OCI-LY3 (cell line): Measurements from ENCODE around the gene HCK.

Experiments
- H2AFZ ChIP-seq: fragments of 200-600, 300-600 bp; shearing (Covaris generic); 2 replicates; pipeline ENCODE4 v1.6.0; 2014; ENCODE audit warnings: antibody characterized with exemption, low read depth, low read length
- H3K27ac ChIP-seq: fragments of 200-600, 300-600 bp; sonication (generic); 2 replicates; pipeline ENCODE4 v1.5.1; 2014; ENCODE audit warnings: mild to moderate bottlenecking, low read length, moderate library complexity, mixed read lengths
- H3K27me3 ChIP-seq: fragments of 200-600, 300-600 bp; sonication (generic); 2 replicates; pipeline ENCODE4 v1.6.1; 2014; ENCODE audit warnings: low read depth, low read length, mixed read lengths
- H3K36me3 ChIP-seq: fragments of 200-600, 300-600 bp; sonication (generic); replicated peaks from 2 replicates; pipeline ENCODE3; 2014; ENCODE audit warnings: low read depth, low read length, mixed read lengths
- H3K4me1 ChIP-seq: fragments of 300-600, 200-600 bp; sonication (generic); 2 replicates; pipeline ENCODE4 v1.6.1; 2014; ENCODE audit warnings: low read length, mixed read lengths
- H3K4me2 ChIP-seq: fragments of 200-600, 300-600 bp; sonication (generic); 2 replicates; pipeline ENCODE4 v1.6.1; 2014; ENCODE audit warnings: low read length, mixed read lengths
- H3K4me3 ChIP-seq: fragments of 300-600, 200-600 bp; sonication (generic); 2 replicates; pipeline ENCODE4 v1.5.1; 2014; ENCODE audit warnings: antibody characterized with exemption, mild to moderate bottlenecking, low read length, moderate library complexity
- H3K79me2 ChIP-seq: fragments of 300-600, 200-600 bp; shearing (Covaris generic); 2 replicates; pipeline ENCODE4 v1.6.1; 2014; ENCODE audit warnings: mild to moderate bottlenecking, low read length, mixed read lengths
- H3K9ac ChIP-seq: fragments of 300-600, 200-600 bp; shearing (Covaris generic); 2 replicates; pipeline ENCODE4 v1.6.0; 2014; ENCODE audit warnings: mild to moderate bottlenecking, low read length, moderate library complexity
- H3K9me3 ChIP-seq: fragments of 200-600, 300-600 bp; shearing (Covaris generic); 2 replicates; pipeline ENCODE4 v1.6.1; 2014; ENCODE audit warnings: low read length, mixed read lengths; ENCODE audit not compliant: insufficient read depth
- H4K20me1 ChIP-seq: fragments of 200-600, 300-600 bp; sonication (generic); 2 replicates; pipeline ENCODE4 v1.6.1; 2016; ENCODE audit warnings: low read length, mixed read lengths; ENCODE audit not compliant: insufficient read depth
- CTCF ChIP-seq: fragments of 200-600, 300-600 bp; sonication (generic); IDR thresholded peaks from 2 replicates; pipeline ENCODE4 v1.5.1; 2014; ENCODE audit warnings: antibody characterized with exemption, low read length, low read depth
- EZH2phosphoT487 ChIP-seq: fragments of 200-600 bp; shearing (Covaris generic); IDR thresholded peaks from 2 replicates; pipeline ENCODE4 v1.6.1; 2018; ENCODE audit warnings: antibody characterized with exemption, mixed run types, low read depth

Gene HCK

GRCh38 chr20:32142088-32142487 lies 90.0 kb downstream of the HCK start:
- H3K79me2 ChIP-seq = no peaks in the 10 kb centered on the region
- H3K4me1 ChIP-seq = no peaks in the 10 kb centered on the region
- H3K4me2 ChIP-seq = no peak overlapping the region
- H3K27me3 ChIP-seq = no peaks in the 10 kb centered on the region
- no peak overlapping the region for H3K27ac ChIP-seq
- TF ChIP-seq EZH2phosphoT487 (no peak), CTCF (no peak)
- no peaks in the 10 kb centered on the region for H3K9me3 ChIP-seq
- H3K4me3 ChIP-seq = no peak overlapping the region
- H4K20me1 ChIP-seq = no peaks in the 10 kb centered on the region
- H2AFZ ChIP-seq = no peak overlapping the region
- H3K36me3 ChIP-seq = peaks cover 87% of the 10 kb centered on the region
- H3K9ac ChIP-seq = no peak overlapping the region

- Histone ChIP-seq H3K9me3 (no peaks in the 10 kb centered on the region), H3K27me3 (no peaks in the 10 kb centered on the region), H3K4me3 (no peak overlapping the region), H4K20me1 (no peaks in the 10 kb centered on the region), H3K79me2 (no peaks in the 10 kb centered on the region), H3K4me1 (no peaks in the 10 kb centered on the region), H3K9ac (no peak overlapping the region), H3K36me3 (peaks cover 78% of the 10 kb centered on the region), H3K27ac (no peak overlapping the region), H3K4me2 (no peak overlapping the region), H2AFZ (no peak overlapping the region)
- no peak for TF ChIP-seq EZH2phosphoT487
- TF ChIP-seq CTCF = no peak
Measured at GRCh38 chr20:32142991-32143390, 90.9 kb downstream of the HCK start.

GRCh38 chr20:32144898-32145662 lies 93.0 kb downstream of the HCK start:
- Histone ChIP-seq H4K20me1 (no peaks in the 10 kb centered on the region), H3K36me3 (peaks cover 72% of the 10 kb centered on the region), H3K4me1 (no peaks in the 10 kb centered on the region), H3K4me2 (no peak overlapping the region), H3K27ac (no peak overlapping the region), H2AFZ (no peak overlapping the region), H3K4me3 (no peak overlapping the region), H3K9ac (no peak overlapping the region), H3K9me3 (no peaks in the 10 kb centered on the region), H3K79me2 (no peaks in the 10 kb centered on the region), H3K27me3 (no peaks in the 10 kb centered on the region)
- no peak for TF ChIP-seq EZH2phosphoT487
- TF ChIP-seq CTCF = no peak

GRCh38 chr20:32149566-32150170 lies 97.6 kb downstream of the HCK start:
- Histone ChIP-seq H4K20me1 (no peaks in the 10 kb centered on the region), H3K79me2 (no peaks in the 10 kb centered on the region), H3K27ac (no peak overlapping the region), H3K4me1 (peaks cover 2% of the 10 kb centered on the region), H3K9me3 (no peaks in the 10 kb centered on the region), H3K4me2 (no peak overlapping the region), H3K27me3 (no peaks in the 10 kb centered on the region), H2AFZ (no peak overlapping the region), H3K36me3 (peaks cover 65% of the 10 kb centered on the region), H3K9ac (no peak overlapping the region), H3K4me3 (no peak overlapping the region)
- TF ChIP-seq CTCF (no peak), EZH2phosphoT487 (no peak)
